K562 (cell line): ENCODE measurements around the gene RASIP1. TPM values are rescaled to one million over a fixed set of nuclear protein-coding genes. Genes with fewer than 3 reads are reported as not detected.
A peak's percentile ranks its signal among the peaks of the same experiment; 100 is the strongest.

Experiments used
- BMI1 ChIP-seq: fragments of 150-350 bp; IDR thresholded peaks from 2 replicates; pipeline ENCODE4 v1.6.1; 2014; ENCODE audit warnings: low read length
- ELF1 ChIP-seq: fragments of 200-800 bp; sonication (Bioruptor generic); IDR thresholded peaks from 2 replicates; pipeline ENCODE4 v1.6.1; 2016; ENCODE audit warnings: missing genetic modification characterization, missing compliant biosample characterization
- GTF2A2 ChIP-seq: IDR thresholded peaks from 2 replicates; pipeline ENCODE4 v1.6.1; 2016; ENCODE audit warnings: mild to moderate bottlenecking, missing genetic modification characterization, missing compliant biosample characterization
- HCFC1 ChIP-seq: IDR thresholded peaks from 2 replicates; pipeline ENCODE4 v1.6.1; 2012; ENCODE audit warnings: low read depth, low read length, improper control_type of control experiment
- L3MBTL2 ChIP-seq: fragments of 450-650 bp; IDR thresholded peaks from 2 replicates; pipeline ENCODE4 v1.6.1; 2016; ENCODE audit warnings: mild to moderate bottlenecking, moderate library complexity
- POLR2A ChIP-seq: fragments of 450-650 bp; conservative IDR thresholded peaks from 2 replicates; pipeline ENCODE4 v1.6.1; 2016
- RBFOX2 ChIP-seq: fragments of 200-400 bp; formaldehyde crosslinking; IDR thresholded peaks from 2 replicates; pipeline ENCODE4 v1.6.1; 2017; ENCODE audit warnings: low read depth, mild to moderate bottlenecking, low read length, moderate library complexity
- SIN3A ChIP-seq, 2 experiments: fragments of 150-350 bp in 1 of 2; IDR thresholded peaks; 2 replicates each; pipeline ENCODE4 v1.6.1; 2011 to 2016; ENCODE audit warnings: borderline replicate concordance in 2 of 2, low read depth in 2 of 2, low read length in 2 of 2, mild to moderate bottlenecking in 2 of 2, moderate library complexity in 2 of 2; ENCODE audit not compliant: control insufficient read depth in 1 of 2
- SMAD4 ChIP-seq: fragments of 250-450 bp; sonication (Bioruptor Pico); conservative IDR thresholded peaks from 2 replicates; pipeline ENCODE4 v1.8.0; 2021; ENCODE audit warnings: inconsistent platforms, mild to moderate bottlenecking, moderate library complexity
- TBP ChIP-seq: optimal IDR thresholded peaks from 2 replicates; pipeline ENCODE3; 2011; ENCODE audit warnings: low read depth, low read length, improper control_type of control experiment
- TEAD4 ChIP-seq, 2 experiments: sonication (generic) in 1 of 2; formaldehyde crosslinking in 1 of 2; IDR thresholded peaks; 2 replicates each; pipeline versions ENCODE4 v1.6.1 to v1.8.0; 2012 to 2022; ENCODE audit warnings: borderline replicate concordance in 1 of 2, inconsistent platforms in 1 of 2, low read length in 1 of 2, mild to moderate bottlenecking in 1 of 2, missing genetic modification reagents in 1 of 2
- ZNF165 ChIP-seq: fragments of 250-450 bp; sonication (Bioruptor Pico); IDR thresholded peaks from 2 replicates; pipeline ENCODE4 v1.4.0; 2020; ENCODE audit warnings: borderline replicate concordance
- polyA plus RNA-seq, 8 experiments: library from polyadenylated mRNA; depleted of rRNA in 4 of 8; stranded (reverse) in 5 of 8; unstranded in 3 of 8; fragments of >200 nt; fragmentation: Nextera tagmentation in 2 of 8; fragmentation: Illumina TruSeq in 1 of 8; extraction: Ambion mirVana in 2 of 8; extraction: Trizol in 1 of 8; gene quantifications; 2 replicates each; pipeline versions ENCODE4 v1.2.1 to v1.2.3, GENCODE V29; 2011 to 2014; ENCODE audit warnings: inconsistent platforms in 1 of 8, missing spikeins in 1 of 8
- total RNA-seq, 7 experiments: library from RNA; depleted of rRNA in 6 of 7; stranded (reverse); fragments of >200 nt in 6 of 7; fragmentation: Illumina TruSeq in 2 of 7; extraction: Trizol in 2 of 7; gene quantifications; 2 replicates each; pipeline versions ENCODE4 v1.2.1 to v1.2.3, GENCODE V29; 2011 to 2021; ENCODE audit warnings: low replicate concordance in 1 of 7
- TF ChIP-seq, protein P1 (sequence below): fragments of 450-650 bp; IDR thresholded peaks from 2 replicates; pipeline ENCODE4 v1.7.1; 2018; ENCODE audit warnings: mild to moderate bottlenecking, low read depth; ENCODE audit not compliant: partially characterized antibody
- TF ChIP-seq, protein P2 (sequence below): fragments of 250-450 bp; sonication (Bioruptor Pico); IDR thresholded peaks from 2 replicates; pipeline ENCODE4 v1.9.0; 2021; ENCODE audit warnings: mild to moderate bottlenecking, inconsistent platforms
- TF ChIP-seq, protein P3 (sequence below): fragments of 450-650 bp; formaldehyde crosslinking; IDR thresholded peaks from 2 replicates; pipeline ENCODE4 v1.4.0; 2020; ENCODE audit warnings: mild to moderate bottlenecking, moderate library complexity
- TF ChIP-seq, protein P4 (sequence below): fragments of 250-450 bp; sonication (Bioruptor Pico); IDR thresholded peaks from 2 replicates; pipeline ENCODE4 v1.4.0; 2020; ENCODE audit warnings: mild to moderate bottlenecking, moderate library complexity

Gene RASIP1
- total and polyA plus RNA-seq, 9 of the 15 experiments (the other 6 are each of a cell fraction or from before 2014, with no cell fraction given): 0.20 to 4.7 (median 1.5) TPM

DNA sequence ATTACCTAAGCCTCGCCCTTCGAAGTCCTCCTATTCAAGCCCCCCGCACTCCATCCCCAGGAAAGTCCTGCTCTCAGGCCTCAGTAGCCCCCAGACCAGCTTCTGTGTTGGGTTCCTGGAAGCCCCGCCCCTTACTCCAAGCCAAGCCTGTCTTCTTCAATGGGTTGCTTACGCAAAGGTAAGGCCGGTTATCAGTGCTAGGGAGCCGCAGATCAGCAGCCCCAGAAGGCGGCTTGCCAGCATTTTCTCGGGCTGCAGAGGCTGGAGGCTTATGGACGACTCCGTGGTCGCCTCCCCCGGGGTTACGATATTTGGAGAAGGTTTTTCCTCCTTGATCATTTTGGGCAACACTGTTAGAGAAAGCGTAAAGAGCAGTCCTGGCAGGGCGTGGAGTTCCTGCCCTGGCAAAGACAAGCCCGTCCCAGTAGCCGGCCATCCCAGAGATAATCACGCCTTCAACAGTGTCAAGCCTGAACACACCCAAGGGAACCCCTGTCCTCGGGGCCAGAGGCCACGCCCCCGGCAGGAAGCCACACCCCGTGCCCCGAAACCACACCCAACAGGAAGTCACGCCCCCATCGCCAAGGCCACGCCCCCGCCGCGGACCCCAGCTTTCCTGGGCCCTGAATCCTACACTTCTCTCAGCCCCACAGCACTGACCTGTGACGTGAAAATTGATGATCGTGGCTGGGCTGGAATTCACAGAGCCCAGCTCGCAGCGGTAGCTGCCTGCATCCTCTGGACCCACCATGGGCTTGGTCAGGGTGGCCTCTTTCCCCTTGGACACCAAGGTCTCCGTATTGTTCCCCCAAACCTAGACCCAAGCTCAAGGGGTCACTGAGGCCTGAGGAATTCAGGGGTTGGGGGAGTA, 954 bp upstream of the RASIP1 start (continued):
- TF ChIP-seq, protein P1, sequence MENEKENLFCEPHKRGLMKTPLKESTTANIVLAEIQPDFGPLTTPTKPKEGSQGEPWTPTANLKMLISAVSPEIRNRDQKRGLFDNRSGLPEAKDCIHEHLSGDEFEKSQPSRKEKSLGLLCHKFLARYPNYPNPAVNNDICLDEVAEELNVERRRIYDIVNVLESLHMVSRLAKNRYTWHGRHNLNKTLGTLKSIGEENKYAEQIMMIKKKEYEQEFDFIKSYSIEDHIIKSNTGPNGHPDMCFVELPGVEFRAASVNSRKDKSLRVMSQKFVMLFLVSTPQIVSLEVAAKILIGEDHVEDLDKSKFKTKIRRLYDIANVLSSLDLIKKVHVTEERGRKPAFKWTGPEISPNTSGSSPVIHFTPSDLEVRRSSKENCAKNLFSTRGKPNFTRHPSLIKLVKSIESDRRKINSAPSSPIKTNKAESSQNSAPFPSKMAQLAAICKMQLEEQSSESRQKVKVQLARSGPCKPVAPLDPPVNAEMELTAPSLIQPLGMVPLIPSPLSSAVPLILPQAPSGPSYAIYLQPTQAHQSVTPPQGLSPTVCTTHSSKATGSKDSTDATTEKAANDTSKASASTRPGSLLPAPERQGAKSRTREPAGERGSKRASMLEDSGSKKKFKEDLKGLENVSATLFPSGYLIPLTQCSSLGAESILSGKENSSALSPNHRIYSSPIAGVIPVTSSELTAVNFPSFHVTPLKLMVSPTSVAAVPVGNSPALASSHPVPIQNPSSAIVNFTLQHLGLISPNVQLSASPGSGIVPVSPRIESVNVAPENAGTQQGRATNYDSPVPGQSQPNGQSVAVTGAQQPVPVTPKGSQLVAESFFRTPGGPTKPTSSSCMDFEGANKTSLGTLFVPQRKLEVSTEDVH: no peak
- TF ChIP-seq SIN3A (IDR thresholded peaks at IDR 0.05; ENCODE audit: borderline replicate concordance in 2 of 2, control insufficient read depth in 1 of 2, low read depth in 2 of 2, low read length in 2 of 2): peak; percentile 40 to 52; a peak in 2 of 4 replicates
- 0 out of 2 replicates have a peak, but pooled peaks have one; percentile 27 for TF ChIP-seq TEAD4 (IDR thresholded peaks at IDR 0.05; ENCODE audit: low read length)
- TF ChIP-seq TEAD4 (CRISPR knock-in tag; IDR thresholded peaks at IDR 0.05; ENCODE audit: borderline replicate concordance): no peak
- TF ChIP-seq L3MBTL2: peak; percentile 68
- no peak for TF ChIP-seq ZNF165 (CRISPR knock-in tag)
- TF ChIP-seq, protein P2, sequence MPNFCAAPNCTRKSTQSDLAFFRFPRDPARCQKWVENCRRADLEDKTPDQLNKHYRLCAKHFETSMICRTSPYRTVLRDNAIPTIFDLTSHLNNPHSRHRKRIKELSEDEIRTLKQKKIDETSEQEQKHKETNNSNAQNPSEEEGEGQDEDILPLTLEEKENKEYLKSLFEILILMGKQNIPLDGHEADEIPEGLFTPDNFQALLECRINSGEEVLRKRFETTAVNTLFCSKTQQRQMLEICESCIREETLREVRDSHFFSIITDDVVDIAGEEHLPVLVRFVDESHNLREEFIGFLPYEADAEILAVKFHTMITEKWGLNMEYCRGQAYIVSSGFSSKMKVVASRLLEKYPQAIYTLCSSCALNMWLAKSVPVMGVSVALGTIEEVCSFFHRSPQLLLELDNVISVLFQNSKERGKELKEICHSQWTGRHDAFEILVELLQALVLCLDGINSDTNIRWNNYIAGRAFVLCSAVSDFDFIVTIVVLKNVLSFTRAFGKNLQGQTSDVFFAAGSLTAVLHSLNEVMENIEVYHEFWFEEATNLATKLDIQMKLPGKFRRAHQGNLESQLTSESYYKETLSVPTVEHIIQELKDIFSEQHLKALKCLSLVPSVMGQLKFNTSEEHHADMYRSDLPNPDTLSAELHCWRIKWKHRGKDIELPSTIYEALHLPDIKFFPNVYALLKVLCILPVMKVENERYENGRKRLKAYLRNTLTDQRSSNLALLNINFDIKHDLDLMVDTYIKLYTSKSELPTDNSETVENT (CRISPR knock-in tag): no peak
- peak; percentile 35 for TF ChIP-seq TBP
- TF ChIP-seq RBFOX2: peak; percentile 68
- no peak for TF ChIP-seq BMI1
- peak; percentile 58 for TF ChIP-seq POLR2A
- peak; percentile 47; the same call in 1 of the 2 replicates for TF ChIP-seq ELF1 (tag)
- TF ChIP-seq HCFC1: 0 out of 2 replicates have a peak, but pooled peaks have one; percentile 14
- TF ChIP-seq SMAD4 (CRISPR knock-in tag): peak; percentile 17; the same call in 1 of the 2 replicates
- TF ChIP-seq, protein P3, sequence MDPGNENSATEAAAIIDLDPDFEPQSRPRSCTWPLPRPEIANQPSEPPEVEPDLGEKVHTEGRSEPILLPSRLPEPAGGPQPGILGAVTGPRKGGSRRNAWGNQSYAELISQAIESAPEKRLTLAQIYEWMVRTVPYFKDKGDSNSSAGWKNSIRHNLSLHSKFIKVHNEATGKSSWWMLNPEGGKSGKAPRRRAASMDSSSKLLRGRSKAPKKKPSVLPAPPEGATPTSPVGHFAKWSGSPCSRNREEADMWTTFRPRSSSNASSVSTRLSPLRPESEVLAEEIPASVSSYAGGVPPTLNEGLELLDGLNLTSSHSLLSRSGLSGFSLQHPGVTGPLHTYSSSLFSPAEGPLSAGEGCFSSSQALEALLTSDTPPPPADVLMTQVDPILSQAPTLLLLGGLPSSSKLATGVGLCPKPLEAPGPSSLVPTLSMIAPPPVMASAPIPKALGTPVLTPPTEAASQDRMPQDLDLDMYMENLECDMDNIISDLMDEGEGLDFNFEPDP: no peak
- TF ChIP-seq, protein P4, sequence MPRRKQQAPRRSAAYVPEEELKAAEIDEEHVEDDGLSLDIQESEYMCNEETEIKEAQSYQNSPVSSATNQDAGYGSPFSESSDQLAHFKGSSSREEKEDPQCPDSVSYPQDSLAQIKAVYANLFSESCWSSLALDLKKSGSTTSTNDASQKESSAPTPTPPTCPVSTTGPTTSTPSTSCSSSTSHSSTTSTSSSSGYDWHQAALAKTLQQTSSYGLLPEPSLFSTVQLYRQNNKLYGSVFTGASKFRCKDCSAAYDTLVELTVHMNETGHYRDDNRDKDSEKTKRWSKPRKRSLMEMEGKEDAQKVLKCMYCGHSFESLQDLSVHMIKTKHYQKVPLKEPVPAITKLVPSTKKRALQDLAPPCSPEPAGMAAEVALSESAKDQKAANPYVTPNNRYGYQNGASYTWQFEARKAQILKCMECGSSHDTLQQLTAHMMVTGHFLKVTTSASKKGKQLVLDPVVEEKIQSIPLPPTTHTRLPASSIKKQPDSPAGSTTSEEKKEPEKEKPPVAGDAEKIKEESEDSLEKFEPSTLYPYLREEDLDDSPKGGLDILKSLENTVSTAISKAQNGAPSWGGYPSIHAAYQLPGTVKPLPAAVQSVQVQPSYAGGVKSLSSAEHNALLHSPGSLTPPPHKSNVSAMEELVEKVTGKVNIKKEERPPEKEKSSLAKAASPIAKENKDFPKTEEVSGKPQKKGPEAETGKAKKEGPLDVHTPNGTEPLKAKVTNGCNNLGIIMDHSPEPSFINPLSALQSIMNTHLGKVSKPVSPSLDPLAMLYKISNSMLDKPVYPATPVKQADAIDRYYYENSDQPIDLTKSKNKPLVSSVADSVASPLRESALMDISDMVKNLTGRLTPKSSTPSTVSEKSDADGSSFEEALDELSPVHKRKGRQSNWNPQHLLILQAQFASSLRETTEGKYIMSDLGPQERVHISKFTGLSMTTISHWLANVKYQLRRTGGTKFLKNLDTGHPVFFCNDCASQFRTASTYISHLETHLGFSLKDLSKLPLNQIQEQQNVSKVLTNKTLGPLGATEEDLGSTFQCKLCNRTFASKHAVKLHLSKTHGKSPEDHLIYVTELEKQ (CRISPR knock-in tag): no peak
- TF ChIP-seq GTF2A2 (tag): no peak
